Measurements from ENCODE around the gene ERCC6L2.

Gene ERCC6L2

DNA sequence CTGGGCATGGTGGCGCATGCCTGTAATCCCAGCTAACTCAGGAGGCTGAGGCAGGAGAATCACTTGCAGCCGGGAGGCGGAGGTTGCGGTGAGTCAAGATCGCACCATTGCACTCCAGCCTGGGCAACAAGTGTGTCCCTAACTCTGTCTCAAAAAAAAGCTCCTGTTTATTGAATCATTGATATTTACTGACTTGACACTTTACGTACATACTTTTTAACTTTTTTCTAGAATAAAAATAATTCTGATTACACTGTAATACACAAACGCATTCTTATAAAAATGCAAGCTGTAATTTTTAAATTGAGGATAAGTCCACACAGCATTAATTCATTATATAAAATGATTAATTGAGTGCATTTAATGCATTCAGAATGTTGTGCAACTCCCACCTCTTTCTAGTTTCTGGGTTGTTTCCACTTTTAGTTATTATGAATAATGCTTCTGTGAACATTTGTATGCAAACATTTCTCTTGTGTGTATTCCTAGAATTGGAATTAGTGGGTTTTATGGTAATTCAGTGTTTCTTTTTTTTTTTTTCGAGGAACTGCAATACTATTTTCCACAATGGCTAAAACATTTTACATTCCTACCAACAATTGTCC lies 15.7 kb downstream of the ERCC6L2 start:
- no peak overlapping the region for H3K4me3 ChIP-seq (ENCODE audit: low read depth, low read length)
- DNase-seq (ENCODE audit: low read depth) = no peak
- TF ChIP-seq, protein P1, sequence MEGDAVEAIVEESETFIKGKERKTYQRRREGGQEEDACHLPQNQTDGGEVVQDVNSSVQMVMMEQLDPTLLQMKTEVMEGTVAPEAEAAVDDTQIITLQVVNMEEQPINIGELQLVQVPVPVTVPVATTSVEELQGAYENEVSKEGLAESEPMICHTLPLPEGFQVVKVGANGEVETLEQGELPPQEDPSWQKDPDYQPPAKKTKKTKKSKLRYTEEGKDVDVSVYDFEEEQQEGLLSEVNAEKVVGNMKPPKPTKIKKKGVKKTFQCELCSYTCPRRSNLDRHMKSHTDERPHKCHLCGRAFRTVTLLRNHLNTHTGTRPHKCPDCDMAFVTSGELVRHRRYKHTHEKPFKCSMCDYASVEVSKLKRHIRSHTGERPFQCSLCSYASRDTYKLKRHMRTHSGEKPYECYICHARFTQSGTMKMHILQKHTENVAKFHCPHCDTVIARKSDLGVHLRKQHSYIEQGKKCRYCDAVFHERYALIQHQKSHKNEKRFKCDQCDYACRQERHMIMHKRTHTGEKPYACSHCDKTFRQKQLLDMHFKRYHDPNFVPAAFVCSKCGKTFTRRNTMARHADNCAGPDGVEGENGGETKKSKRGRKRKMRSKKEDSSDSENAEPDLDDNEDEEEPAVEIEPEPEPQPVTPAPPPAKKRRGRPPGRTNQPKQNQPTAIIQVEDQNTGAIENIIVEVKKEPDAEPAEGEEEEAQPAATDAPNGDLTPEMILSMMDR (IDR thresholded peaks at IDR 0.05; ENCODE audit: low read depth, low read length, missing control alignments) = no peak
- in situ Hi-C loops (cut with HindIII; ENCODE audit: low sequenced_read_pairs) = no loop called here

DNA sequence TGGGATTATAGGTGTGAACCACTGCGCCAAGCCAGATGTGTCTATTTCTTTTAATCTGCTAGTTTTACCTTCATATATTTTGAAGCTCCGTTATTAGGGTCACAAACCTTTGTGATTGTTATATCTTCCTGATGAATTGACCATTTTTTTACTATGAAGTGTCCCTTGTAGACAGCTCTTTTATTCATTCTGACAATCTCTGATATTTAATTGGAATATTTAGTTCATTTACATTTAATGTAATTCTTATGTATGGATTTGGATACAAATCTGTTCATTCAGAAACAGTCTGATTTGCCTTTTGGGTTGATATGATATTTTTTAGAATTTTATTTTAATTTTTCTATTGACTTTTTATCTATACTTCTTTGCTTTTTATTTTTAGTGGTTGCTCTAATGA lies 17.2 kb downstream of the ERCC6L2 start:
- TF ChIP-seq, protein P1 (IDR thresholded peaks at IDR 0.05; ENCODE audit: low read depth, low read length, missing control alignments) = no peak
- no peak overlapping the region for H3K4me3 ChIP-seq (ENCODE audit: low read depth, low read length)
- no peak for DNase-seq (ENCODE audit: low read depth)
- in situ Hi-C loops (cut with HindIII; ENCODE audit: low sequenced_read_pairs) = no loop called here

DNA sequence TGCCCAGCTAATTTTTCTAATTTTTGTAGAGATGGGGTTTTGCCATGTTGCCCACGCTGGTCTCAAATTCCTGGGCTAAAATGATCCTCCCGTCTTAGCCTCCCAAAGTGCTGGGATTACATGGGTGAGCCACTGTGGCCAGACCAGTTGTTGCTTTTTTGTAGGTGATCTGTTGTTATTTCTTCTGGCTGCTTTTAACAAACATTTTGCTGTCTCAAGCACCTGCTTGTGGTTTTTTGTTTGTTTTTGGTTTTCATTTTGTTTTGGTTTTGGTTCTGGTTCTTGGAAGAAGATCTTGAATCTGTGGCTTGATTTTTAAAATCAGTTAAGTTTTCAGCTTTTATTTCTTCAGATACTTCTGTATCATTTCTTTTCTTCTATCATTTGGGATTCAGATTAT lies 21.1 kb downstream of the ERCC6L2 start:
- no peak overlapping the region for H3K4me3 ChIP-seq (ENCODE audit: low read depth, low read length)
- TF ChIP-seq, protein P1 (IDR thresholded peaks at IDR 0.05; ENCODE audit: low read depth, low read length, missing control alignments) = no peak
- in situ Hi-C loops (cut with HindIII; ENCODE audit: low sequenced_read_pairs) = no loop called here
- DNase-seq (ENCODE audit: low read depth) = no peak

DNA sequence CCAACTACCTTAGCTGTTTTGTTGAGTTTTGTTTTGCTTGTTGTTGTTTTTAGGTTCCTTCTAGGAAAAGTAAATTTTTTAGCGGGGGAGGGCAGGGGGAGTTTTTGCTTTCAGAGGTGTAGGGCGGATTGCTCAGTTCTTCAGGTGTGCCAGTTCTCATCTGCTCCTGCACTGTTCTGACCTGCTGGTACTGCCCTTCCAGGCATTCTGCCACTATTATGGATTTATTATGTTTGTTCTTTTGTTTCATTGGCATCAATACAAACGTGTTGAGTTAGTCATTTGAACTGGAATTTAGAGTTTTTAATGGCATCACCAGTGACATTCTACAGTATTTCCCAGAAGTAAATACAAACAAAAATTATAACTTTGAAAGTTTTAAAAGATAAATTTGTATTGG lies 26.0 kb downstream of the ERCC6L2 start:
- H3K4me3 ChIP-seq (ENCODE audit: low read depth, low read length) = no peak overlapping the region
- no peak for DNase-seq (ENCODE audit: low read depth)
- in situ Hi-C loops (cut with HindIII; ENCODE audit: low sequenced_read_pairs) = no loop called here
- TF ChIP-seq, protein P1 (IDR thresholded peaks at IDR 0.05; ENCODE audit: low read depth, low read length, missing control alignments) = no peak

DNA sequence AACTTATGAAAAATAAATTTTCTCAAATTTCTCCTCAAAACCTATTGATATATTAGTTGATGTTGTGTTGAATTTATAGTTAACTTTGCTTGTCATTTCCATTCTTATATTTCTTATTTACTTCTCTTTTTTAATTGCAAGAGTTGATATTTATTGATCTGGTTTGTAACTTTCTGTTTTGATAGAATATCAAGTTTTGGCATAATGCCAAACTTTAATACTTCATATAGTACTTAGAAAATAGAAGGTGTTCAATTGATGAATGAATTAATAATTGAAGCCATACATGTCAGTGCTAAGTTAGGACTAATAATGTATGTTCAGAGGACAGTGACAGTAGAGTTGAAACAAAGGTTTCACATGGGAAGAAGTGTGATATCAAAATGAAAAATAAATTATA lies 27.9 kb downstream of the ERCC6L2 start:
- TF ChIP-seq, protein P1 (IDR thresholded peaks at IDR 0.05; ENCODE audit: low read depth, low read length, missing control alignments) = no peak
- DNase-seq (ENCODE audit: low read depth) = no peak
- no peak overlapping the region for H3K4me3 ChIP-seq (ENCODE audit: low read depth, low read length)
- in situ Hi-C loops (cut with HindIII; ENCODE audit: low sequenced_read_pairs) = no loop called here

DNA sequence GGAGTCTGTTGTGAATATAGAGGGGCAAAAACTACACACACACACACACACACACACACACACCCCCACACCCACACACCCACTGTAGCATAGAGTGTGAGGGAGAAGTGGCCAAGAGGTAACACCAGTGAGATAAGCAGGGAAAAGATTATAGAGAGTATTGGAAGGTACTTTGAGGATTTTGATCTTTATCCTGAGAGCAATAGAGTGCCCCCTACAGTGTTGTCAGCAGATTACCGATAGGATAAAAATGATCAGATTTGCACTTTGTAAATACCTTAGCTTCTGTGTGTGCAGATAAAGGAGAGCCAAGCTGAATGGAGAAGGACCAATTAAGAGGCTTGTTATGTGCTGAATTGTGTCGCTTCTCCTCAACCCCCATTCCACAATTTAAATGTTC lies 32.3 kb downstream of the ERCC6L2 start:
- in situ Hi-C loops (cut with HindIII; ENCODE audit: low sequenced_read_pairs) = no loop called here
- H3K4me3 ChIP-seq (ENCODE audit: low read depth, low read length) = no peak overlapping the region
- TF ChIP-seq, protein P1 (IDR thresholded peaks at IDR 0.05; ENCODE audit: low read depth, low read length, missing control alignments) = no peak
- DNase-seq (ENCODE audit: low read depth) = no peak

All from astrocyte of the cerebellum (primary cell).